Measurements from ENCODE around the gene CDH6. TPM values are rescaled to one million over a fixed set of nuclear protein-coding genes. Genes with fewer than 3 reads are reported as not detected.

Gene CDH6
- total RNA-seq, 2 donors from 2014 or later = 3.2 to 15.9 TPM

DNA sequence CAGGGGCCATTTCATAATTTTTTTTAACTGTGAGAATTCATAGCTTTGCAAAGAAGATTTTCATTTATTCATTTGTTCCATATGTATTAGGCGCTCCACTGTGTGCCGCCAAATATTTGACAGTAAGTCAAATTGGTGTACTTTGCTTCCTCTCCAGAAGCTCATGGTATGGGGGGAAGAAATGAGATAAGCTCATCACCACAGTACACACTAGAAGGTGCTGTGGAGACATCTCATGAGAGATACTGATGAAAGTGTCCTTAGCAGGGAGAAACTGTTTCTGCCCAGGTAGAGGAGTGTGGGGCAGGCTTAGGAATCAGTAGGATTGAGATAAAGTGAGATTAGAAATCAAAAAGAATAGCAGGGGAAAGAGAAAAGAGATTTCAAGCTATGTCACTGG lies 136.2 kb downstream of the CDH6 start:
- no peaks in the 10 kb centered on the region for H3K4me1 ChIP-seq (ENCODE audit: control insufficient read depth in 1 of 2, low read depth in 2 of 2)
- no peak for ATAC-seq (ENCODE audit: insufficient number of reproducible peaks, low FRiP score, low read depth)
- no peak overlapping the region for H3K27ac ChIP-seq
- no peaks in the 10 kb centered on the region for H3K36me3 ChIP-seq
- no peak for TF ChIP-seq CTCF (IDR thresholded peaks at IDR 0.05)
- no peak overlapping the region for H3K4me3 ChIP-seq
- H3K27me3 ChIP-seq (replicated peaks; ENCODE audit: insufficient read depth) = no peaks in the 10 kb centered on the region
- DNase-seq (ENCODE audit: low spot score) = no peak
- H3K9me3 ChIP-seq = no peaks in the 10 kb centered on the region

- TF ChIP-seq CTCF (IDR thresholded peaks at IDR 0.05) = no peak
- no peak overlapping the region for H3K27ac ChIP-seq
- ATAC-seq (ENCODE audit: insufficient number of reproducible peaks, low FRiP score, low read depth) (no peak), DNase-seq (ENCODE audit: low spot score) (no peak)
- no peaks in the 10 kb centered on the region for H3K9me3 ChIP-seq
- H3K27me3 ChIP-seq (replicated peaks; ENCODE audit: insufficient read depth) = no peaks in the 10 kb centered on the region
- H3K4me1 ChIP-seq (ENCODE audit: control insufficient read depth in 1 of 2, low read depth in 2 of 2) = no peaks in the 10 kb centered on the region
- H3K36me3 ChIP-seq = no peaks in the 10 kb centered on the region
- no peak overlapping the region for H3K4me3 ChIP-seq
Observed at GRCh38 chr5:31332160-31332559, 138.7 kb downstream of the CDH6 start.

DNA sequence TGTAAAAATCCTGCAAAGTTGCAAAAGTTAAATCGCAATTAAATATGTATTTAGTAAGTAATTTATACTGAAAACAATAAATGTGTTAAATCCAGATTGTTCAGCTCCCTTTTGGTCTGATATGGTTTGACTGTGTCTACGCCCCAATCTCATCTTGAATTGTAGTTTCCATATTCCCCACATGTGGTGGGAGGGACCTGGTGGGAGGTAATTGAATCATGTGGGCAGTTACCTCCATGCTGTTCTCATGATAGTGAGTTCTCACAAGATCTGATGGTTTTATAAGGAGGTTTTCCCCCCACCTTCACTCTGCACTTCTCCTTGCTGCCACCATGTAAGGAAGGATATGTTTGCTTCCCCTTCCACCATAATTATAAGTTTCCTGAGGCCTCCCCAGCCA lies 140.0 kb downstream of the CDH6 start:
- Histone ChIP-seq H3K27ac (no peak overlapping the region), H3K4me3 (no peak overlapping the region), H3K27me3 (replicated peaks; ENCODE audit: insufficient read depth) (no peaks in the 10 kb centered on the region), H3K36me3 (no peaks in the 10 kb centered on the region), H3K9me3 (no peaks in the 10 kb centered on the region), H3K4me1 (ENCODE audit: control insufficient read depth in 1 of 2, low read depth in 2 of 2) (no peaks in the 10 kb centered on the region)
- ATAC-seq (ENCODE audit: insufficient number of reproducible peaks, low FRiP score, low read depth) = no peak
- DNase-seq (ENCODE audit: low spot score) = no peak
- TF ChIP-seq CTCF (IDR thresholded peaks at IDR 0.05) = no peak

- no peak for ATAC-seq (ENCODE audit: insufficient number of reproducible peaks, low FRiP score, low read depth)
- no peak overlapping the region for H3K4me3 ChIP-seq
- H3K27me3 ChIP-seq (replicated peaks; ENCODE audit: insufficient read depth) = no peaks in the 10 kb centered on the region
- H3K9me3 ChIP-seq = no peaks in the 10 kb centered on the region
- DNase-seq (ENCODE audit: low spot score) = no peak
- H3K27ac ChIP-seq = no peak overlapping the region
- H3K36me3 ChIP-seq = no peaks in the 10 kb centered on the region
- H3K4me1 ChIP-seq (ENCODE audit: control insufficient read depth in 1 of 2, low read depth in 2 of 2) = no peaks in the 10 kb centered on the region
- no peak for TF ChIP-seq CTCF (IDR thresholded peaks at IDR 0.05)
Observed at GRCh38 chr5:31334061-31334860, 140.8 kb downstream of the CDH6 start.

GRCh38 chr5:31335456-31335855 lies 142.0 kb downstream of the CDH6 start:
- Histone ChIP-seq H3K4me3 (no peak overlapping the region), H3K9me3 (no peaks in the 10 kb centered on the region), H3K27ac (no peak overlapping the region), H3K36me3 (no peaks in the 10 kb centered on the region), H3K4me1 (ENCODE audit: control insufficient read depth in 1 of 2, low read depth in 2 of 2) (no peaks in the 10 kb centered on the region), H3K27me3 (replicated peaks; ENCODE audit: insufficient read depth) (no peaks in the 10 kb centered on the region)
- no peak for DNase-seq (ENCODE audit: low spot score)
- TF ChIP-seq CTCF (IDR thresholded peaks at IDR 0.05) = no peak
- no peak for ATAC-seq (ENCODE audit: insufficient number of reproducible peaks, low FRiP score, low read depth)

Data from thoracic aorta (tissue), 2 donors.